GM23338 (cell line): ENCODE results near the gene SPDL1. TPM values are rescaled to one million over a fixed set of nuclear protein-coding genes. Genes with fewer than 3 reads are reported as not detected.

Experiments used
- ZNF114 ChIP-seq: fragments of 250-450 bp; sonication (Bioruptor Pico); IDR thresholded peaks from 2 replicates; pipeline ENCODE4 v1.5.0; 2020; ENCODE audit warnings: mild to moderate bottlenecking, moderate library complexity
- polyA plus RNA-seq: library from polyadenylated mRNA; unstranded; fragments of >200 nt; fragmentation: Nextera tagmentation; extraction: Ambion mirVana; gene quantifications from 2 replicates; pipeline ENCODE4 v1.2.1, GENCODE V29; 2016
- small RNA-seq: library from RNA; depleted of rRNA; stranded (forward); fragments of <200 nt; gene quantifications from one replicate; pipeline ENCODE3, GENCODE V24; 2014; ENCODE audit warnings: low replicate concordance
- total RNA-seq: library from RNA; depleted of rRNA; stranded (reverse); fragments of >200 nt; shearing (Covaris generic); gene quantifications from 2 replicates; pipeline ENCODE4 v1.2.3, GENCODE V29; 2014; rRNA removed
- TF ChIP-seq, protein P1 (sequence below), 2 experiments: fragments of 200-600 bp in 1 of 2; sonication (generic) in 1 of 2; conservative IDR thresholded peaks; 2 replicates each; pipeline versions ENCODE4 v1.5.1 to v1.6.1; 2016 to 2017; ENCODE audit warnings: antibody characterized with exemption in 2 of 2, low read depth in 2 of 2, mild to moderate bottlenecking in 2 of 2, moderate library complexity in 1 of 2

SPDL1 gene
- total and polyA plus RNA-seq, 2 experiments from 2014 or later: 76.9 to 79.6 TPM

DNA sequence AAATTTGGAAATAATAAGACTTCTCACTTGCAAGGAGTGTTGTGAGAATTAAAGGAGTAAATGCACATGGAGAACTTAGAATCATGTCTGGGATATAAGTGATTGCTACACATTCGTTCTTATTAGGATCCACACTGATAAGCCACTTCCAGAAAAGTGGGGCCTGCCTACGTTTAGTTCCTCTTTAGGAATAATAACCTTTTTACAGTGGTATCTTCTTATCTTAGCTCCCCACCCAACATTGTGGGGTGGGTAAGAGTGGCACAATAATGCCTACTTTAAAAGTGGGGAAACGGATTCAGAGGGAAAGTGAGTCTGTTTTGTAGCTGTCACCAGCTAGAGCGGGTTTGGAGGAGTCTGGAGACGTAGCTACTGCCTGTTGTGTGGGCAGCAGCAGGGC, 69.5 kb downstream of the SPDL1 start (continued):
- TF ChIP-seq, protein P1, sequence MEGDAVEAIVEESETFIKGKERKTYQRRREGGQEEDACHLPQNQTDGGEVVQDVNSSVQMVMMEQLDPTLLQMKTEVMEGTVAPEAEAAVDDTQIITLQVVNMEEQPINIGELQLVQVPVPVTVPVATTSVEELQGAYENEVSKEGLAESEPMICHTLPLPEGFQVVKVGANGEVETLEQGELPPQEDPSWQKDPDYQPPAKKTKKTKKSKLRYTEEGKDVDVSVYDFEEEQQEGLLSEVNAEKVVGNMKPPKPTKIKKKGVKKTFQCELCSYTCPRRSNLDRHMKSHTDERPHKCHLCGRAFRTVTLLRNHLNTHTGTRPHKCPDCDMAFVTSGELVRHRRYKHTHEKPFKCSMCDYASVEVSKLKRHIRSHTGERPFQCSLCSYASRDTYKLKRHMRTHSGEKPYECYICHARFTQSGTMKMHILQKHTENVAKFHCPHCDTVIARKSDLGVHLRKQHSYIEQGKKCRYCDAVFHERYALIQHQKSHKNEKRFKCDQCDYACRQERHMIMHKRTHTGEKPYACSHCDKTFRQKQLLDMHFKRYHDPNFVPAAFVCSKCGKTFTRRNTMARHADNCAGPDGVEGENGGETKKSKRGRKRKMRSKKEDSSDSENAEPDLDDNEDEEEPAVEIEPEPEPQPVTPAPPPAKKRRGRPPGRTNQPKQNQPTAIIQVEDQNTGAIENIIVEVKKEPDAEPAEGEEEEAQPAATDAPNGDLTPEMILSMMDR (conservative IDR thresholded peaks at IDR 0.05; ENCODE audit: low read depth in 2 of 2): no peak
- no peak for TF ChIP-seq ZNF114 (CRISPR knock-in tag)

Small RNA genes lying within 50 kb of the gene (small RNA-seq; reads per million reads assigned to genes)
- gene RNU6-477P: not detected

Other genes starting within 250 kb of the SPDL1 start
- 9.4 and 19.4 TPM in 2 replicates for gene DOCK2, start 53.5 kb downstream of the SPDL1 start, total RNA-seq
- 3.7 and 5.5 TPM in 2 replicates for gene DOCK2, start 53.5 kb downstream of the SPDL1 start, polyA plus RNA-seq